Erythroblast (primary cell): ENCODE measurements around the gene RAB40AL.

ENCODE experiments used
- GATA1 ChIP-seq: IDR thresholded peaks from 2 replicates; pipeline ENCODE4 v1.6.1; 2011; ENCODE audit warnings: low read depth, mild to moderate bottlenecking, control low read depth, low read length, moderate library complexity
- POLR2A ChIP-seq: IDR thresholded peaks from 2 replicates; pipeline ENCODE4 v1.6.1; 2011; ENCODE audit warnings: mild to moderate bottlenecking, low read length

GRCh38 chrX:102963955-102964354 is 26.9 kb downstream of the RAB40AL start:
- TF ChIP-seq POLR2A (no peak), GATA1 (no peak)
